GM13977 (cell line): ENCODE data around the gene TJAP1.

Experiments
- DNase-seq: peaks from one replicate; pipeline ENCODE4 v3.0.0; 2012; ENCODE audit warnings: low spot score
- CTCF ChIP-seq: IDR thresholded peaks from 2 replicates; pipeline ENCODE4 v1.5.1; 2012; ENCODE audit warnings: mild to moderate bottlenecking, control low read depth; ENCODE audit not compliant: insufficient read depth; ENCODE audit errors: extremely low read depth, missing control alignments
- in situ Hi-C: fragments of 300-500 bp; cut with MboI; formaldehyde crosslinking; loops from one replicate; pipeline ENCODE4 v1.12.0; 2022; ENCODE audit warnings: low sequenced_read_pairs, low pct_unique_long_range_greater_than_20kb, mixed read lengths, inconsistent platforms; ENCODE audit not compliant: unreplicated experiment

The TJAP1 gene

GRCh38 chr6:43468240-43468639 is 9.1 kb upstream of the TJAP1 start:
- DNase-seq: no peak
- TF ChIP-seq CTCF: no peak
- in situ Hi-C loops: no loop called here

- TF ChIP-seq CTCF: no peak
- no peak for DNase-seq
- in situ Hi-C loops: no loop called here
Measured at GRCh38 chr6:43468748-43469681, 8.4 kb upstream of the TJAP1 start.

GRCh38 chr6:43469947-43470346 is 7.4 kb upstream of the TJAP1 start:
- TF ChIP-seq CTCF: no peak
- in situ Hi-C loops: no loop called here
- DNase-seq: no peak

- no peak for TF ChIP-seq CTCF
- no peak for DNase-seq
- in situ Hi-C loops: no loop called here
Measured at GRCh38 chr6:43471399-43471798, 6.0 kb upstream of the TJAP1 start.

- no peak for DNase-seq
- no peak for TF ChIP-seq CTCF
- in situ Hi-C loops: no loop called here
Measured at GRCh38 chr6:43472515-43472914, 4.9 kb upstream of the TJAP1 start.

- in situ Hi-C loops: no loop called here
- DNase-seq: no peak
- TF ChIP-seq CTCF: no peak
Measured at GRCh38 chr6:43475516-43475915, 1.9 kb upstream of the TJAP1 start.

GRCh38 chr6:43476746-43477145 is 624 bp upstream of the TJAP1 start:
- DNase-seq: no peak
- in situ Hi-C loops: no loop called here
- no peak for TF ChIP-seq CTCF
